ENCODE results near the gene COL18A1. TPM values are rescaled to one million over a fixed set of nuclear protein-coding genes. Genes with fewer than 3 reads are reported as not detected.

Gene COL18A1
- total RNA-seq, 1 donor = 33.7 TPM

GRCh38 chr21:45373991-45374816, 30.8 kb upstream of the COL18A1 start:
- H3K4me3 ChIP-seq (ENCODE audit: low read depth, low read length) = no peak overlapping the region
- DNase-seq (ENCODE audit: low read depth) = no peak
- no peak for TF ChIP-seq CTCF (IDR thresholded peaks at IDR 0.05; ENCODE audit: insufficient read depth, low read depth, low read length)

GRCh38 chr21:45374826-45375455, 30.0 kb upstream of the COL18A1 start:
- TF ChIP-seq CTCF (IDR thresholded peaks at IDR 0.05; ENCODE audit: insufficient read depth, low read depth, low read length) = no peak
- no peak for DNase-seq (ENCODE audit: low read depth)
- H3K4me3 ChIP-seq (ENCODE audit: low read depth, low read length) = no peak overlapping the region

- no peak overlapping the region for H3K4me3 ChIP-seq (ENCODE audit: low read depth, low read length)
- DNase-seq (ENCODE audit: low read depth) = peak; percentile 73
- TF ChIP-seq CTCF (IDR thresholded peaks at IDR 0.05; ENCODE audit: insufficient read depth, low read depth, low read length) = no peak
Measured at GRCh38 chr21:45376459-45377324, 28.3 kb upstream of the COL18A1 start.

- no peak overlapping the region for H3K4me3 ChIP-seq (ENCODE audit: low read depth, low read length)
- no peak for TF ChIP-seq CTCF (IDR thresholded peaks at IDR 0.05; ENCODE audit: insufficient read depth, low read depth, low read length)
- DNase-seq (ENCODE audit: low read depth) = no peak
Measured at GRCh38 chr21:45377325-45377709, 27.6 kb upstream of the COL18A1 start.

GRCh38 chr21:45377866-45378257, 27.1 kb upstream of the COL18A1 start:
- DNase-seq (ENCODE audit: low read depth) = no peak
- no peak for TF ChIP-seq CTCF (IDR thresholded peaks at IDR 0.05; ENCODE audit: insufficient read depth, low read depth, low read length)
- H3K4me3 ChIP-seq (ENCODE audit: low read depth, low read length) = no peak overlapping the region

GRCh38 chr21:45378258-45378966, 26.6 kb upstream of the COL18A1 start:
- no peak overlapping the region for H3K4me3 ChIP-seq (ENCODE audit: low read depth, low read length)
- TF ChIP-seq CTCF (IDR thresholded peaks at IDR 0.05; ENCODE audit: insufficient read depth, low read depth, low read length) = no peak
- peak; percentile 64 for DNase-seq (ENCODE audit: low read depth)
